HK-2 (cell line): ENCODE results near the gene SPRED1.

Experiments
- DNase-seq: peaks from one replicate; pipeline ENCODE4 v3.0.0-alpha.2; 2018; ENCODE audit not compliant: unreplicated experiment

SPRED1 gene

DNA sequence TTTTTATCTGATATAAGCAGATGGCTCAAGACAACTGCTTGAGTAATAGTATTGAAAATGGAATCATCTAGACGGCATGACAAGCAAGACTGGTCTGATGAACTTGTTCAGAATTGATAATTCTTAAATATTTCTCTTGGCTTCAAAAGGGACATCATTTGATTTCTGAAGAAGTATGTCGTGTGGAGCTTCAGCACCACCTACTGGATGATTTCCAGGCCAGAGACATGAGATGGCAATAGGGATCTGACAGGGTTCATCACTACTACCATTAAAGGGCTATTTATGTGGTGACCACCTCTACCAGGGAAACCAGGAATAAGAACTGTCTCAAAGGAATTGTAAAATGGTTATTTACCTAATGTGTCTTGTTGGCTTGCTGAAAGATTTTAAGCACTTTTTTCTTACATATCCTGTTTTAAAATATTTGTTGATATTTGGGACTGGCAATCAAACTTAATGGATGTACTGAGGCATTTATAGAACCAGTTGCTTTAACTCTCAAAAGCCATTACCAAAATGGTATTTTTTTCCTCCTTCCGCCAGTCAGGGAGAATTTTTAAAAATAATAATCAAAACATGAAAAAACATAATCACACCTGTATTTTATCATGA, 101.8 kb downstream of the SPRED1 start:
- DNase-seq = peak; percentile 17

DNA sequence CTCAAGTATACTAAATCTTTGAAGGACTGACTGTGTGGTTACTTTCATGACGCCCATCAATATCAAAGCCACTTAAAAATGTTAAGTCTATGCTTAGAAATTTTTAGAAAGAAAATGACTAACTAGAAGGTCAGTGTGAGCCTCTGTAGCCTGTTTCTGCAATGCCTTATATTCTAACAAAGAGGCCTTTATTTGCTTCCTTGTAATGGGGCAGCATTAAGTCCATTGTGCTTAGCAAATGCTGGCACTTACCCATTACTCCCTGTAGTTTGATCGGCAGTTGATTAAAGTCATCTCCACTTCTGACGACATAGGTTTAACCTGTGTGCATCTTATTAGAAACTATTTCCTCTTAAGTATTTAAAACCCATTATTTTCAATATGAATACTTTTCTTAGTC, 109.7 kb downstream of the SPRED1 start:
- DNase-seq = no peak

GRCh38 chr15:38367476-38367875, 114.8 kb downstream of the SPRED1 start:
- no peak for DNase-seq

GRCh38 chr15:38369936-38370478, 117.4 kb downstream of the SPRED1 start:
- no peak for DNase-seq

DNA sequence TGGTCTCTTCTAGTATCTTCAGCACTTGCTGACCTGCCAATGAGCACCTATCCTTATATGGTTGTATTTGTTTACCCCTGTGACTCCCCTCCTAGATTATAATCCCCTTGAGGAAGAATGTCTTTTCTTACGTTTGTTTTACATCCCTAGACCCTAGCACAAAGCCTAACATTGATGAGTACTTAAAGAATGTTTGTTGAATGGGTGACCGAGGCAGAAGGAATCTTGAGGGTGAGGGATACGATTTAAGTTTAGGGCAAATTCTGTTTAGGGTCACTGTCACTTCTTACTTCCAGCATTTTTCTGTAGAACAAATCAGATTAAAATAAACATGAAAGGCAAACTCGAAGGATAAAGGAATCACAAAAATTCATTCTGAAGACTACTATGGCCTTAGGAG, 120.4 kb downstream of the SPRED1 start:
- no peak for DNase-seq

GRCh38 chr15:38374029-38374428, 121.4 kb downstream of the SPRED1 start:
- DNase-seq = no peak

DNA sequence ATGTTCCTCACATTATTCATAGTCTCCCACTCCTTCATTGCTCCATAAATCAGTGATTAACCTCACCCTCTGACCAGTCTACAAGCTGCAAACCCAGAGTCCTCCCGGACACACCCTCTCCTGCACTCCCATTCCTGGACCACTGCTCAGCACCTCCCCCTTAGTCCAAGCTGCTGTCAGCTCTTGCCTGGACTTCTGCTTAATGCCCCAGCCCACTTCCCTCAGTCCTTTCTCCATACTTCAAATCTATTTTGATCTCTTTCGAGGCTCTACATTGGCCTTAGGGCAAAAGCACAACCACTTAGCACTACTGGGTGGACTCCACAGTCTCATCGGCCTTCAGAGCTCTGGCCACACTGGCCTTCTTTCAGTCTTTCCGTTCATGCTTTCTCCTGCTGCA, 121.9 kb downstream of the SPRED1 start:
- no peak for DNase-seq

- no peak for DNase-seq
Observed at GRCh38 chr15:38376081-38376480, 123.4 kb downstream of the SPRED1 start.

DNA sequence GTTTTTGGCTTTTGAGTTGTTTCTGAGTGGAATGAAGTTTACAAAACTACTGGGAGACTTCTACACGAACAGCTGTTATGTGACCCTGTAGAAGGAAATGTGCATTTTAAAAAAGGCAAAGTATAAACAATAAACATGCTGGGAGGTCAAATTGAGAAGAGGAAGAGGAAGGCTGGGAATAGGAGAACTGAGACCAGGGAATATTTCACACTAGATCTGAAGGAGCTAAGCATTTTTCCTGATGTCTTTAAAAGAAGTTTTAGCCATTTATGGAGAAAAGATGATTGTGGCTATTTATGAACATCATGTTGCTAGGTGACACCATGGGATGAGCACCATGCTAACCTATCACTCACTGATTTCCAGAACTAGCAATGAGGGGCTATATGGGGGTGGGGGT, 125.0 kb downstream of the SPRED1 start:
- no peak for DNase-seq

GRCh38 chr15:38378161-38378560, 125.5 kb downstream of the SPRED1 start:
- no peak for DNase-seq

GRCh38 chr15:38389924-38390542, 137.4 kb downstream of the SPRED1 start:
- peak; percentile 31 for DNase-seq

- DNase-seq = no peak
Observed at GRCh38 chr15:38391191-38391590, 138.6 kb downstream of the SPRED1 start.

DNA sequence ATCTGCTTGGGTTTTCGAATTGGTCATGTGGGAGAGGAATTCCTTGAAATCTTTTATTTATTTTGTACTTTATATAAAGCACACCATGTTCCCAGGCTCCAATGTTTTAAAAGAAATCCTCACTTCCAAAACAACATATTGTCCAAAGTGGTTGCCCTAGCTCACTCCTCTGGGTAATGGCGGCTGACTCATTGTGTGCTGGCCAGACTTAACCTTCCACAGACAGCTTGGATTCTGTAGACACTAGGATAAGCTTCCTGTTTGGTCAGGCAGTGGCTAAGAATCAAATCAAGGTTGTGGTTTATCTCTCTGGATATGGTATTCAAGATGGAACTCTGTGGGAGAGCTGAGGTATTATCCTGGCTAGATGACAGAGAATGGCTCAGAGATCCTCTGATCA, 145.5 kb downstream of the SPRED1 start:
- DNase-seq = peak; percentile 32

DNA sequence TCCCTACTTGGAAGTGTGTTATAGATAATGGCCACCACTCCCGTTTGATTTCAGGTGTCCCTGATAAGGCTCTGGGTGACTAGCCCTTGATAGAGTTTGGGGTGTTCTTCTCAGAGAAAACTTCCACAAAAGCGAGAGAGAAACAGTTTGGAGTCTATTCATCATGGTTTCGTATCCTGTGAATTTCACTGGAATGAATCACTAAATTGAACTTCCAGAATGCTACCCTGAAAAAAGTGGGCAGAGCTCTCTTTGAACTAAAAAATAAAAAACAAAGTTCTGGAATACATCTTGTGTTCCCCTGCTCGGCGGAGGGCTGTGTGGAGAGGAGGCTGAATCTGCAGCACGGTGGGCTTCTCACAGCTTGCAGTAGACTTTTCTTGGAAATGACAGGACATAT, 148.5 kb downstream of the SPRED1 start:
- no peak for DNase-seq

DNA sequence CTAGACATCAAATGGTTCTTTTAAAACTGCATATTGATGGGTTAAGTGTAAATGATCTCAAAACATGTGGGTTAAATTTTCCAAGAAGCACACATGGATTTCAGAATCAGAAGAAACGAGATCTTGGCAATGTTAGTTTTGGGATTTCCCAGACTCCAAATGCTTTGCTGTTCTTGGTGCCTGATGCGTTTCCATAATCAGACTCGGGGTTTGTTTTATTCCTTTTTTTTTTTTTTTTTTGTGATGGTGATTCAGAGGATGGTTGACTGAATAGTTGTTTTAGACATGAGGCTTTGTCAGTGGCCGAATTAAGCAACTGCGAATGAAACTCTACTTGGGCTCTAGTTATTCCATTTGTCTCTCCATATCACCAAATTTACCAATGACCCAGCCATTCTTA, 149.1 kb downstream of the SPRED1 start:
- no peak for DNase-seq

DNA sequence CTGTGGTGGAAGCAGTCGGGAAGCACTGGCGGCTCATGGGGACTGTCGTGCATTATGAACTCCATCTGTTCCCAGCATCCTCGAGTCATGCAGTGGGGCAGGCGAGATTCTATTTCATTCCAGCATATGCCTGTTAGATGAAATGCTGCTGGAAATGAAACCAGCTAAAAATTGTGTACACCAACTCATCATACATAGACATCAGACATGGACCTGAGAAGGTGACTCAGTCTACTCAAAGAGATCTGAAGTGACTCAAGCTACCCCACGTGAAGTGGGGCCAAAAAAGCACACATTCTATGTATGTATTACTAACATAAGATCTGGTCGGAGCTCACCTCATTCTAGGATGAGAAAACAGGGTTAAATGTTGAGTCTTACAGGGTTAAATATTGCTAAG, 153.8 kb downstream of the SPRED1 start:
- no peak for DNase-seq
